Stimulated activated CD4-positive, alpha-beta T cell treated with anti-CD3 and anti-CD28 coated beads, Interleukin-12 subunit alpha, Interleukin-12 subunit beta, amount 100 ng/mL, for 4 hours (primary cell): Measurements from ENCODE around the gene NFE2L2.
A peak's percentile ranks its signal among the peaks of the same experiment; 100 is the strongest.
"Not testable (repeated sequence)": the region's sequence is repeated elsewhere in the genome, so short reads cannot be mapped to it uniquely, and the experiment has no call there.

Experiments
- DNase-seq: peaks from one replicate; pipeline ENCODE4 v3.0.0-alpha.2; 2020

NFE2L2 gene

GRCh38 chr2:177279847-177280246, 15.3 kb upstream of the NFE2L2 start:
- DNase-seq = no peak

DNA sequence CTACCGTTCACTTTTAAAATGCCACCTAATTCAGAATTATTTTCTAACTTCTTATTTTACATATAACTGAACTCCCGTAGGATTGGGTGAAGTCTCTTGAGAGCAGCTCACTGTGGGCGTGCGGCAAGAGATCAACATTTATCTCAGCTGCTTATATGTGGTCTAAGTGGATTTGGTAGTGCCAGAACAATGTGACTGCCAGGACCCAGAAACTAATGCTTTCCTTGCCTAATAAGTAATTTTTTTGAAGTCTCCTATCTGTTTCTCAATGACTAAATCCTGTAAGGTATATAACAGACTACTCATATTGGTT, 11.2 kb upstream of the NFE2L2 start:
- no peak for DNase-seq

DNA sequence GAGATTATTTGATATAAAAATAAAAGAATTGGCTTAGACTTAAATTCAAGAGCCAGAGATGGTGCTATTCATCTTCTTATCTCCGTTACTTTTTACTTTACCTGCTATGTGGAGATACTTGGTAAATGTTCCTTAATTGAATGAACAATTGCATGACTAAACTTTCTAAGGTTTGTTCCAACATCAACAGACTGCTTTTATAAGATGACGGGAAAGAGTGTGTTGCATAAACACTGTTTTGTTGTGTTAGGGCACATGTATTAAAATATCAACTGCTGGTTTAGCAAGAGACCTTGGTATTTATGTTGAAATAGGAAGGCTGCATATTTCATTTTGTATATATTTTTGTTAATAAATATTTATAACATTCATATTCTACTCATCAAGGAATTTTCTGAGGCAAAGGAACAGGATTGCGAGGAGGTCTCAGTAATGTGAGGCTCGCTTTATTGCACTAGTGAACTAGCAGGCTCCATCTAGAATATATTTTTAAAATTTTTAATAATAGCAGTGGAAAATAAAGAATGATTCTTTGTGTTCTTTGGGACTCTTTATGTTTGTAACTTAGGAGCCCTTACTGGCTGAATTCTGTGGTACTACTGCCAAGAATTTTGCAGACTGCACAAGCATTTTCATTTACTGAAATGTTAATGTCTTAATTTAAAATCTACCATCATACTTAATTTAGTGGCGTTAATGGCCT, 10.7 kb upstream of the NFE2L2 start:
- no peak for DNase-seq

DNA sequence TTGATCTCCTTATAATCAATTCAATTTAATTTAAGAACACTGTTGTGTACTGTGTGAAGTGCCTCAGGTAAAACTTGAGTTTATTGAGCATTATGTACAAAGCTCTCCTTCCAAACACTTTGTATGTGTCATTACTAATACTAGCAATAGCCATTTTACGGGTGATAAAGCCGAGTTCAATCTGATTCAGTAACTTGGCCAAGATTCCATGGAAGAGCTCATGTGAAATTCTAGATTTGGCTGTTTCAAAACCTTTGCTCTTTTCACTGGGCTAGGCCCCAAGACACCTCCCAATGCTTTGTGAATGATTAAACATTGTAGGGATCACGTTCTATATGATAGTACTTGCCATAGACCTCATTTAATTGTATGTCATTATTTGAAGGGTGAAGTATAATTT, 8.9 kb upstream of the NFE2L2 start:
- DNase-seq = no peak

DNA sequence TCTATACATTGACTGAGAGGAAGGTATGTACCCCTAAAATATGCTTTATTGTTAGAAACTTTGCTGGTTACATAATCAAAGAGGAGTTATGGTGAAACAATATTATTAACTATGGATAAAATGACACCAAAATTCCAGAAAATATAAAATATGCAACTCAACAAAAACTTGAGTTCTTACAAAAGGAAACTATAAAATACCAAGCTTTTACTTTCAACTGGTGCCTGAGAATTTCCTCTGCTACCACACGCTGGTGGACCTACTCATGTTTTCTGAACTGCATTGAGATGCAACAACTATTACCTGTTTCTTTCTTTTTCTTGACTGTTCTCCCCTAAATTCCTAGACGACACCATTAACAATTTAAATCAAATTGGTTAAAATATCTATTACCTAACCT, 8.2 kb upstream of the NFE2L2 start:
- DNase-seq = no peak

- no peak for DNase-seq
Observed at GRCh38 chr2:177271981-177272666, 7.6 kb upstream of the NFE2L2 start.

GRCh38 chr2:177270531-177270930, 6.0 kb upstream of the NFE2L2 start:
- no peak for DNase-seq

DNA sequence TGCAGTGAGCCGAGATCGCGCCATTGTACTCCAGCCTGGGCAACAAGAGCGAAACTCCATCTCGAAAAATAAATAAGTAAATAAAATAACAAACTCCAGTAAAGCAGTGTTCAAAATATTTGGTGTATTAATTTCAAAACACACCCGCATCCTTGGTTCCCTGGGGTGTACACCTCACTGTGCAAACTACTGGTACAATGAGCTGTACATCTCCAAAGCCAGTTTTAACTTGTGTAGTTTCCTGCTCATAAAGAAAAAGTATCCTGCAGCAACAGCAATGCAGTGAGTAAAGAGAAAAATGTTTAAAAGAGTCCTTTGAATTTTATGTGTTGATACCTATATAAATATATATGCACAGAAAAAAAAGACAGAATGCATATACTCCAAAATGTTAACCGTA, 4.4 kb upstream of the NFE2L2 start:
- DNase-seq = no peak

DNA sequence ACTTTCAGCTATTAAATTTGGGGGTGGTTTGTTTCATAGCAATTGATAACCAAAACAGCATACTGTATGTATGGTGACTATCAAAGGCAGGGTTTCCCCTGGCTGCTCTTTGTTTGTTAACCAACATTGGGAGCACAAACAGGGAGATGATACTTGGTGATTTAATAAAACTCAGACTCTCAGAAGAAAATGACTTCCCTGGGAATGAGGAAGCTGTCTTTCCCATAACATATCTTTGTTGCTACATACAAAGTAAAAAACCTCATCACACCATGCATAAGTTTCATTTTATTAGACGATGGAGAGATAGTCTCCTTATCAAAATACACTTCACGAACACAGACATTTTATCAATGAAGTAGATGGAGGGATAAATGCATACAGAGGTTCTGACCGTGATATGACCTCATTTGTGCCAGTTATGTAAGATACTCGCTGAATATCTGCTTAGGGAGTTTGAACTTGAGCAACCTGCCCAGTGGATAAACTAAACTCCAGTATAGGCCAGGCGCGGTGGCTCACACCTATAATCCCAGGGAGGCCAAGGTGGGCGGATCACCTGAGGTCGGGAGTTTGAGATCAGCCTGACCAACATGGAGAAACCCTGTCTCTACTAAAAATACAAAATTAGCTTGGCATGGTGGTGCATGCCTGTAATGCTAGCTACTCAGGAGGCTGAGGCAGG, 3.8 kb upstream of the NFE2L2 start:
- no peak for DNase-seq

- not testable (repeated sequence) for DNase-seq
Observed at GRCh38 chr2:177266955-177267354, 2.4 kb upstream of the NFE2L2 start.

DNA sequence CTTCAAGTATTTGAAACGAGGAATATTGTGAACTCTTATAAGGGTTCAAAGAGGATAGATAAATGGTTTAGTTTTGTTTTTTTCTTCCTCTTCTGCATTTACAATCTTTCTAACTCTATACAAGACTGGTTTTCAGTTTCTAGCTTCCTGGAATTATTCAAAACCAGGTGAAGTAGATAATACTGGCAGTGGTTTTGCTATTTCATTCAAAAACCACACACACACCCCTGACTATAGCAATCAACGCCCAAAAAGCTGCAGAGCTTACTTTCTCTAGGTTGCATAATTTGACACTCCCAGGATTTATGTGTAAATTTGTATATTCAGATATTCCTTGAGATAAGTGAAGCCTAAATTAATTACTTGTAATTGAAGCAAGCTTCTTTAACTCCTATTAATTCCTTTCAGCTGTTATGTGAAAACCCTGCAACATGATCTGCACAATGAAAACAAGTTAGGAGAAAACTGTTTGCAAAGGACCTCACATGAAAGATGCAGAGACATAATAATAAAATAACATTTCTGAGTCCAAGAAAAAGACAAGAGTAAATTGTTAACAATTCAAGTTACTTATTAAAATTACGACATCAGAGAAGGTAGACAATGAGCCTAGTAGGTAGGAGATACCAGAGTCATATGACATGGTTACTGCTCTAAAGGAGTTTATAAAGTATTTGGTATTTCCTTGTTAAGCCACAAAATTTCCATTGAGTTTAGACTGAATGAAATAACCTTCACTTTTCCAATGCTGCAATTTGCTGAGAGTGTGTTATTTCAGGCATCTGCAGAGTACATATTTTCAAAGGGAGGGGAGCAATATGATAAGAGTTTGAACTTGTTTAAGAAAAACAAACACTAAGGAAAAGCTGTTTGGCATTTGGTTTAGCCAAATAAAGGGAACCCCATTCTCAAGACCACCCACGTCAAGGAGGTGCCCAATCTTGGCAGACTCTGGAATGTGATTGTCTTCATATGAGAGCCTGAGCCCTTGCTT, 1.6 kb upstream of the NFE2L2 start:
- no peak for DNase-seq

DNA sequence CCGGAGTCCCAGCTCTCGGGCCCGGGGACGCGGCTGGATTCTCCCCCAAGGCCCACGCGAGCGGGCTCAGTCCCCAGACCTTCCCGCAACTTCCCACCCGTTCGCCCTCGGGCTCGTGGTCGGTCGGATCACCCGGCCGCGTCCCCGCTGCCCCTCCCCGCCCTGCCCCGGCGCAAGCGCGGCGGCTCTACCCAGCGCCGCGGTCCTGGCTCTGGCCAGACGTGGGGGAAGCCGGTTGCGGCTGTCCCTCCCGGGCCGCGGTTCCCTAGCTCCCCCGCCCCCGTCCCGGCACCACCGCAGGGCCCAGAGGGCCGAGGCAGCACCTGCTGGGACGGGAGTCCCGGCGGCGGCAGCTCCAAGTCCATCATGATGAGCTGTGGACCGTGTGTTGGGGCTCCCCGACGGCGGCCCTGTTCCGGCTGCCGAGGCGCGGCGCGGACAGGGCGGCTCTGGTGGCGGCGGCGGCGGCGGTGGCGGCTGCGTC, 276 bp downstream of the NFE2L2 start:
- DNase-seq = no peak

DNA sequence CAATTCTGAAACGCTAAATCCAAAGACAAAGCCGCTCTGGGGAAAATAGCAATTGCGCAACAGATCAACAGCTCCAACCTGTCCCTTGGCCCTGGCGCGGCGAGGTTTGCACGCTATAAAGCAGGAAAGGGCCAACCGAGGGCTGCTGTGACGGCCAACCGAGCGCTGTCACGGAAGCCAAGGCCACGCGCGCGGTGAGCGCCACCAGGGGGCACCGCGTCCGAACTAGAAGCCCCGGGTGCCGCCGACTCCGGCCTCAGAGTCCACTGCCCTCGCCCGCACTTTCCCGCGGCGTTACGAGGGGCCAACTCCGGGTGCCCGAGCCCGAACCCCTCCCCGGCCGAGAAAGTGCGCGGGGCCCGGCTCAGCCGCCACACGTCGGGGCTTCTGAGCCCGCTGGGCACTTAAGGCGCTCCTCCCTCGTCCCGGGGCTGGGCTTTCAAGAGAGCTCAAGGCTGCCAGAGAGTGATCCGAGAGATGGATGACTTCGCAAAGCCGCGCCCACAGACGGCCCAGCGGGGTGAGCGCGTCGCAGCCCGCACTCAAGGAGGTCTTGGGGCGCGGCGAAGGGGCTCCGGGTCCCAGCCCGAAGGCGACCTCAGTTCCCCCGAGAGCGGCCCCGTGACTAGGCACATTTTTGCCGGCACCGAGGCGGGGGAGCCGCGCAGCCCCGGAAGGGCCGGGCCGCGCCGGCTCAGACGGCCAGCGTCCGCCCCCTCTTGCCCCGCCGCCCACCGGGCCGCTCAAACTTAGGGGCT, 897 bp downstream of the NFE2L2 start:
- DNase-seq = peak; percentile 93

DNA sequence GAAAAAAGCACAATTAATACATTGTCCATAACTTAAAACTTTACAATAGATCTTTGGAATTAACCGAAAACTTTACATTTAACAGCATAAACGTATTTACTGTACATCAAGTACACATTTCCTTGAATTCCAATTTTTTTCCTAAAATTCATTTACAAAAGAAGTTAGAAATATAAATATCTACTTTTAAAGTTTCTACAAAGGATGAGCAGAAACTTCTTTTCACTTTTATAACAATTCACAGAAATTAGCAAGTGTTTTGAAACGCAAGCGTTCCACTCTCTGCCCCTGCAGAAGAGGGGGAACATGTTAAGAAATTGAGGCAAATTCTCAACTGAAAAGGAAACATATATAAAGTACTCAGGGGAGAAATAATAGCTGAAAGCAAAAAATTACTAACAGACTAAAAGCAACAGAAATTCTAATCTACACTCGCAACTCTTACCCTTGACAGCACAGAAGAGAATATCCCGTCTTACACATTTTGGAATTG, 1.5 kb downstream of the NFE2L2 start:
- DNase-seq = no peak

- DNase-seq = no peak
Observed at GRCh38 chr2:177262092-177262491, 2.4 kb downstream of the NFE2L2 start.

GRCh38 chr2:177261116-177262060, 3.1 kb downstream of the NFE2L2 start:
- DNase-seq = no peak

- DNase-seq = no peak
Observed at GRCh38 chr2:177260379-177260778, 4.1 kb downstream of the NFE2L2 start.

DNA sequence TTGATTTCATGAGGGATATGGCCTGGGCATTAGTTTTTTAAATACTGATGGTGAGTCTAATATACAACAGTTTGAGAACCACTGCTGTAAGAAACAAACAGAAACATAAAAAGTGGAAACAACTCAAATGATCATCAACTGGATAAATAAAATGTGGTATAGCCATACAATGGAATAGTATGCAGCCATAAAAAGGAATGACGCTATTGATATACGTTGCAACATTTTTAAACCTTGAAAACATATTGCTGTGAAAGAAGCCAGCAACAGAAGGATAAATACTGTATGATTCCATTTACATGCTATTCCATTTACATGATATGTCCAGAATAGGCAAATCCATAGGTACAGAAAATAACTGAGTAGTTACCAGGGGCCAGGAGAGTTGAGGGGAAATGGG, 6.5 kb downstream of the NFE2L2 start:
- DNase-seq = no peak

DNA sequence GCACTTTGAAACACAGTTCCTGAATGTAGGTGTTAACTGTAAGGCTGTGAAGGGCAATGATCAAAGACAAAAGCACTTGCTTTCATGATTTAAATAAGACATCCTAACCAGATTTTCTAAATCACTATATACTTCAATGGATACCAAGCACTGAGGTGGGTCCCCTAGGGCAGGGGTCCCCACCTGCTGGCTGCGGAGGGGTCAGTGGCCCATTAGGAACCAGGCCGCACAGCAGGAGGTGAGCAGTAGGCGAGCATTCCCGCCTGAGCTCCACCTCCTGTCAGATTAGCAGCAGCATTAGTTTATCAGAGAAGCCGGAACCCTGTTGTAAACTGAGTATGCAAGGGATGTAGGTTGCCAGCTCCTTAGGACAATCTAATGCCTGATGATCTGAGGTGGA, 7.1 kb downstream of the NFE2L2 start:
- no peak for DNase-seq

- DNase-seq = no peak
Observed at GRCh38 chr2:177256695-177257094, 7.8 kb downstream of the NFE2L2 start.

GRCh38 chr2:177256026-177256425, 8.5 kb downstream of the NFE2L2 start:
- DNase-seq = no peak
